K562 (cell line): ENCODE data around the gene C2orf69. TPM values are rescaled to one million over a fixed set of nuclear protein-coding genes. Genes with fewer than 3 reads are reported as not detected.

Experiments used
- CBX3 ChIP-seq, 2 experiments: IDR thresholded peaks; 1 replicate in 1 of 2; 2 replicates in 1 of 2; pipeline ENCODE4 v1.6.1; 2012; ENCODE audit warnings: inconsistent platforms in 2 of 2, low read length in 2 of 2, borderline replicate concordance in 1 of 2, control low read depth in 1 of 2
- CREBBP ChIP-seq: IDR thresholded peaks from one replicate; pipeline ENCODE4 v1.6.1; 2012; ENCODE audit warnings: low read depth, mild to moderate bottlenecking, control low read depth, inconsistent platforms, low read length
- ELF1 ChIP-seq: fragments of 200-800 bp; sonication (Bioruptor generic); IDR thresholded peaks from 2 replicates; pipeline ENCODE4 v1.6.1; 2016; ENCODE audit warnings: missing genetic modification characterization, missing compliant biosample characterization
- FIP1L1 ChIP-seq: fragments of 200-400 bp; formaldehyde crosslinking; IDR thresholded peaks from 2 replicates; pipeline ENCODE4 v1.6.1; 2018; ENCODE audit warnings: mild to moderate bottlenecking, low read depth, low read length; ENCODE audit not compliant: poor library complexity, severe bottlenecking
- HDAC8 ChIP-seq: fragments of 450-650 bp; IDR thresholded peaks from 2 replicates; pipeline ENCODE4 v1.6.1; 2016; ENCODE audit warnings: mild to moderate bottlenecking, missing genetic modification characterization, moderate library complexity, missing compliant biosample characterization
- HDGF ChIP-seq: fragments of 450-650 bp; IDR thresholded peaks from 2 replicates; pipeline ENCODE4 v1.6.1; 2016
- MCM5 ChIP-seq: fragments of 450-650 bp; IDR thresholded peaks from 2 replicates; pipeline ENCODE4 v1.6.1; 2016; ENCODE audit warnings: low read depth
- PHB ChIP-seq: fragments of 250-450 bp; sonication (Bioruptor Pico); IDR thresholded peaks from 2 replicates; pipeline ENCODE4 v1.5.0; 2021
- SOX6 ChIP-seq: fragments of 450-650 bp; IDR thresholded peaks from 2 replicates; pipeline ENCODE4 v1.6.1; 2014; ENCODE audit warnings: mild to moderate bottlenecking
- SRSF7 ChIP-seq: fragments of 200-400 bp; formaldehyde crosslinking; optimal IDR thresholded peaks from 2 replicates; pipeline ENCODE3; 2017; ENCODE audit warnings: mild to moderate bottlenecking, low read depth, low read length
- WHSC1 ChIP-seq: IDR thresholded peaks from one replicate; pipeline ENCODE4 v1.6.1; 2012; ENCODE audit warnings: low read length, control low read depth, inconsistent platforms
- ZBTB17 ChIP-seq: fragments of 450-650 bp; formaldehyde crosslinking; IDR thresholded peaks from 2 replicates; pipeline ENCODE4 v1.4.0; 2020; ENCODE audit warnings: mild to moderate bottlenecking
- ZNF316 ChIP-seq: fragments of 450-650 bp; IDR thresholded peaks from 2 replicates; pipeline ENCODE4 v1.6.1; 2016
- polyA plus RNA-seq, 8 experiments: library from polyadenylated mRNA; depleted of rRNA in 4 of 8; stranded (reverse) in 5 of 8; unstranded in 3 of 8; fragments of >200 nt; fragmentation: Nextera tagmentation in 2 of 8; fragmentation: Illumina TruSeq in 1 of 8; extraction: Ambion mirVana in 2 of 8; extraction: Trizol in 1 of 8; gene quantifications; 2 replicates each; pipeline versions ENCODE4 v1.2.1 to v1.2.3, GENCODE V29; 2011 to 2014; ENCODE audit warnings: inconsistent platforms in 1 of 8, missing spikeins in 1 of 8
- total RNA-seq, 7 experiments: library from RNA; depleted of rRNA in 6 of 7; stranded (reverse); fragments of >200 nt in 6 of 7; fragmentation: Illumina TruSeq in 2 of 7; extraction: Trizol in 2 of 7; gene quantifications; 2 replicates each; pipeline versions ENCODE4 v1.2.1 to v1.2.3, GENCODE V29; 2011 to 2021; ENCODE audit warnings: low replicate concordance in 1 of 7
- TF ChIP-seq, protein P1 (sequence below): sonication (generic); formaldehyde crosslinking; IDR thresholded peaks from 2 replicates; pipeline ENCODE4 v1.8.1; 2023; ENCODE audit warnings: mild to moderate bottlenecking, missing genetic modification reagents
- TF ChIP-seq, protein P2 (sequence below): fragments of 250-450 bp; sonication (Bioruptor Pico); IDR thresholded peaks from 2 replicates; pipeline ENCODE4 v1.4.0; 2020; ENCODE audit warnings: mild to moderate bottlenecking

The C2orf69 gene
- total and polyA plus RNA-seq, 9 of the 15 experiments (the other 6 are each of a cell fraction or from before 2014, with no cell fraction given) = 3.4 to 9.8 (median 5.7) TPM

DNA sequence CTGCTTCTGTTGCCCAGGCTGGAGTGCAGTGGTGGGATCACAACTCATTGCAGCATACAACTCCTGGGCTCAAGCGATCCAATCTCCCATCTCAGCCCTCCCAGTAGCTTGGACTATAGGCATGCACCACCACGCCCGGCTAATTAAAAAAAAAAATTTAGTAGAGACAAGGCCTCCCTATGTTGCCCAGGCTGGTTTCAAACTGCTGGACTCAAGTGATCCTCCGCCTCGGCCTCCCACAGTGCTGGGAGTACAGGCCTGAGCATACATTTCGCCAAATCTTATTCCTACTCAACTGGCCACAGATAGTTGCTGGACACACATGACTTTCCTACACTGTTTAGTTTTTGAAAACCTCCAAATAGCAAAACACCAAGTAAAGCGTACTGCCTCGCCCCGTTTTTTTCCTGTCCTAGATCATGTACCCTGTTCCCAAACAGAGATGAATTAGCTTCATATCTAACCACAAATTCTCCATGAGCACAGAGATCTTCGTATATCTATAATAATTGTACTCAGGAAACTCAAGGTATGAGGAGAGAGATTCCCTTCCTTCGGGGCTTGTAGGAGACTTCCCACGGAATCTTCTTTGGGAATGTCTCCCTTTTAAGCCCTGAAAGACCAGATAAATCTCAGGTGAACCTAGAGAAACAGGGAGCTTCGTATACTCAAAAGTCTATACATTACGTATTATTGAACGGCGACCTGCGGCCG is 598 bp upstream of the C2orf69 start (continued):
- TF ChIP-seq ZBTB17 (CRISPR knock-in tag) (no peak), ELF1 (tag) (0 out of 2 replicates have a peak, but pooled peaks have one; percentile 1), CREBBP (no peak), HDAC8 (no peak), SOX6 (no peak), FIP1L1 (no peak), PHB (CRISPR knock-in tag) (no peak), WHSC1 (no peak), MCM5 (no peak), CBX3 (IDR thresholded peaks at IDR 0.05; ENCODE audit: borderline replicate concordance in 1 of 2, low read length in 2 of 2) (0 out of 3 replicates have a peak, but pooled peaks of 1 of the 2 experiments have one; percentile 10), SRSF7 (no peak), ZNF316 (no peak), HDGF (no peak)
- TF ChIP-seq, protein P1, sequence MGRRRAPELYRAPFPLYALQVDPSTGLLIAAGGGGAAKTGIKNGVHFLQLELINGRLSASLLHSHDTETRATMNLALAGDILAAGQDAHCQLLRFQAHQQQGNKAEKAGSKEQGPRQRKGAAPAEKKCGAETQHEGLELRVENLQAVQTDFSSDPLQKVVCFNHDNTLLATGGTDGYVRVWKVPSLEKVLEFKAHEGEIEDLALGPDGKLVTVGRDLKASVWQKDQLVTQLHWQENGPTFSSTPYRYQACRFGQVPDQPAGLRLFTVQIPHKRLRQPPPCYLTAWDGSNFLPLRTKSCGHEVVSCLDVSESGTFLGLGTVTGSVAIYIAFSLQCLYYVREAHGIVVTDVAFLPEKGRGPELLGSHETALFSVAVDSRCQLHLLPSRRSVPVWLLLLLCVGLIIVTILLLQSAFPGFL = no peak
- TF ChIP-seq, protein P2, sequence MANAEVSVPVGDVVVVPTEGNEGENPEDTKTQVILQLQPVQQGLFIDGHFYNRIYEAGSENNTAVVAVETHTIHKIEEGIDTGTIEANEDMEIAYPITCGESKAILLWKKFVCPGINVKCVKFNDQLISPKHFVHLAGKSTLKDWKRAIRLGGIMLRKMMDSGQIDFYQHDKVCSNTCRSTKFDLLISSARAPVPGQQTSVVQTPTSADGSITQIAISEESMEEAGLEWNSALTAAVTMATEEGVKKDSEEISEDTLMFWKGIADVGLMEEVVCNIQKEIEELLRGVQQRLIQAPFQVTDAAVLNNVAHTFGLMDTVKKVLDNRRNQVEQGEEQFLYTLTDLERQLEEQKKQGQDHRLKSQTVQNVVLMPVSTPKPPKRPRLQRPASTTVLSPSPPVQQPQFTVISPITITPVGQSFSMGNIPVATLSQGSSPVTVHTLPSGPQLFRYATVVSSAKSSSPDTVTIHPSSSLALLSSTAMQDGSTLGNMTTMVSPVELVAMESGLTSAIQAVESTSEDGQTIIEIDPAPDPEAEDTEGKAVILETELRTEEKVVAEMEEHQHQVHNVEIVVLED (CRISPR knock-in tag) = no peak
